Dermis microvascular lymphatic vessel endothelial cell (primary cell): ENCODE measurements around the gene MRPL19. TPM values are rescaled to one million over a fixed set of nuclear protein-coding genes. Genes with fewer than 3 reads are reported as not detected.

Experiments
- DNase-seq, 2 donors: peaks; one replicate each; pipeline versions ENCODE4 v3.0.0 to v3.0.0-alpha.2; 2010; ENCODE audit warnings: low read depth in 2 of 2
- total RNA-seq: library from RNA; depleted of rRNA; stranded (reverse); fragments of >200 nt; gene quantifications from 2 replicates; pipeline ENCODE4 v1.2.1, GENCODE V29; 2014

Gene MRPL19
- total RNA-seq, 1 donor from 2014 or later, result 36.5 TPM

- no peak for DNase-seq
Observed at GRCh38 chr2:75616406-75616805, 30.2 kb upstream of the MRPL19 start.

GRCh38 chr2:75616933-75617332, 29.6 kb upstream of the MRPL19 start:
- no peak for DNase-seq

- peak in 1 of 2 donors; percentile 29 for DNase-seq
Observed at GRCh38 chr2:75619956-75620740, 26.4 kb upstream of the MRPL19 start.

GRCh38 chr2:75621228-75621627, 25.4 kb upstream of the MRPL19 start:
- DNase-seq, result no peak

GRCh38 chr2:75622500-75622899, 24.1 kb upstream of the MRPL19 start:
- no peak for DNase-seq

- no peak for DNase-seq
Observed at GRCh38 chr2:75622929-75623328, 23.7 kb upstream of the MRPL19 start.

- peak; percentile 42 to 79 for DNase-seq
Observed at GRCh38 chr2:75627902-75628504, 18.6 kb upstream of the MRPL19 start.

GRCh38 chr2:75632091-75632701, 14.4 kb upstream of the MRPL19 start:
- DNase-seq, result no peak

GRCh38 chr2:75632813-75633212, 13.8 kb upstream of the MRPL19 start:
- no peak for DNase-seq

- DNase-seq, result no peak
Observed at GRCh38 chr2:75633620-75634019, 13.0 kb upstream of the MRPL19 start.

- DNase-seq, result no peak
Observed at GRCh38 chr2:75634945-75635344, 11.6 kb upstream of the MRPL19 start.

GRCh38 chr2:75637568-75637967, 9.0 kb upstream of the MRPL19 start:
- DNase-seq, result no peak

GRCh38 chr2:75640621-75641121, 5.9 kb upstream of the MRPL19 start:
- DNase-seq, result peak; percentile 89 to 94

- no peak for DNase-seq
Observed at GRCh38 chr2:75641587-75641986, 5.0 kb upstream of the MRPL19 start.

- DNase-seq, result no peak
Observed at GRCh38 chr2:75643980-75644379, 2.6 kb upstream of the MRPL19 start.

GRCh38 chr2:75645643-75646042, 940 bp upstream of the MRPL19 start:
- no peak for DNase-seq

- DNase-seq, result no peak
Observed at GRCh38 chr2:75646090-75646582, 447 bp upstream of the MRPL19 start.

GRCh38 chr2:75647771-75648170, 1.2 kb downstream of the MRPL19 start:
- no peak for DNase-seq

- DNase-seq, result no peak
Observed at GRCh38 chr2:75654012-75654411, 7.4 kb downstream of the MRPL19 start.

GRCh38 chr2:75655861-75656260, 9.3 kb downstream of the MRPL19 start:
- no peak for DNase-seq

- no peak for DNase-seq
Observed at GRCh38 chr2:75656563-75656962, 10.0 kb downstream of the MRPL19 start.

- no peak for DNase-seq
Observed at GRCh38 chr2:75657798-75658197, 11.2 kb downstream of the MRPL19 start.
